Endometrium (tissue), 2 donors: ENCODE data around the gene PROS1.
"Not testable (repeated sequence)": the region's sequence is repeated elsewhere in the genome, so short reads cannot be mapped to it uniquely, and the experiment has no call there.

Experiments used
- FAIRE-seq: peaks from 2 replicates; lab custom pipeline; 2012; peaks lifted over from hg19 to GRCh38; lab: Jason Lieb, UNC
- donor health status: control.
- donor health status: control.

PROS1 gene

GRCh38 chr3:93873412-93873811 lies 100.3 kb downstream of the PROS1 start:
- not testable (repeated sequence) for FAIRE-seq

GRCh38 chr3:93867425-93867824 lies 106.3 kb downstream of the PROS1 start:
- no peak for FAIRE-seq

- FAIRE-seq = no peak
These were observed 112.7 kb downstream of the PROS1 start for GRCh38 chr3:93861017-93861416.

- FAIRE-seq = no peak
These were observed 118.3 kb downstream of the PROS1 start for GRCh38 chr3:93855401-93855800.

- not testable (repeated sequence) for FAIRE-seq
These were observed 121.5 kb downstream of the PROS1 start for GRCh38 chr3:93852228-93852627.

GRCh38 chr3:93843981-93844380 lies 129.7 kb downstream of the PROS1 start:
- FAIRE-seq = no peak

- not testable (repeated sequence) for FAIRE-seq
These were observed 134.5 kb downstream of the PROS1 start for GRCh38 chr3:93839193-93839592.
